GM18909 (cell line): ENCODE results near the gene SBF1.
A peak's percentile ranks its signal among the peaks of the same experiment; 100 is the strongest.
"Not testable (repeated sequence)": the region's sequence is repeated elsewhere in the genome, so short reads cannot be mapped to it uniquely, and the experiment has no call there.

Source experiments
- ATAC-seq: cut with Tn5 transposase; IDR thresholded peaks from one replicate; pipeline ENCODE4 v1.9.1; 2021; ENCODE audit warnings: mild to moderate bottlenecking; ENCODE audit not compliant: unreplicated experiment, poor library complexity

Gene SBF1, protein sequence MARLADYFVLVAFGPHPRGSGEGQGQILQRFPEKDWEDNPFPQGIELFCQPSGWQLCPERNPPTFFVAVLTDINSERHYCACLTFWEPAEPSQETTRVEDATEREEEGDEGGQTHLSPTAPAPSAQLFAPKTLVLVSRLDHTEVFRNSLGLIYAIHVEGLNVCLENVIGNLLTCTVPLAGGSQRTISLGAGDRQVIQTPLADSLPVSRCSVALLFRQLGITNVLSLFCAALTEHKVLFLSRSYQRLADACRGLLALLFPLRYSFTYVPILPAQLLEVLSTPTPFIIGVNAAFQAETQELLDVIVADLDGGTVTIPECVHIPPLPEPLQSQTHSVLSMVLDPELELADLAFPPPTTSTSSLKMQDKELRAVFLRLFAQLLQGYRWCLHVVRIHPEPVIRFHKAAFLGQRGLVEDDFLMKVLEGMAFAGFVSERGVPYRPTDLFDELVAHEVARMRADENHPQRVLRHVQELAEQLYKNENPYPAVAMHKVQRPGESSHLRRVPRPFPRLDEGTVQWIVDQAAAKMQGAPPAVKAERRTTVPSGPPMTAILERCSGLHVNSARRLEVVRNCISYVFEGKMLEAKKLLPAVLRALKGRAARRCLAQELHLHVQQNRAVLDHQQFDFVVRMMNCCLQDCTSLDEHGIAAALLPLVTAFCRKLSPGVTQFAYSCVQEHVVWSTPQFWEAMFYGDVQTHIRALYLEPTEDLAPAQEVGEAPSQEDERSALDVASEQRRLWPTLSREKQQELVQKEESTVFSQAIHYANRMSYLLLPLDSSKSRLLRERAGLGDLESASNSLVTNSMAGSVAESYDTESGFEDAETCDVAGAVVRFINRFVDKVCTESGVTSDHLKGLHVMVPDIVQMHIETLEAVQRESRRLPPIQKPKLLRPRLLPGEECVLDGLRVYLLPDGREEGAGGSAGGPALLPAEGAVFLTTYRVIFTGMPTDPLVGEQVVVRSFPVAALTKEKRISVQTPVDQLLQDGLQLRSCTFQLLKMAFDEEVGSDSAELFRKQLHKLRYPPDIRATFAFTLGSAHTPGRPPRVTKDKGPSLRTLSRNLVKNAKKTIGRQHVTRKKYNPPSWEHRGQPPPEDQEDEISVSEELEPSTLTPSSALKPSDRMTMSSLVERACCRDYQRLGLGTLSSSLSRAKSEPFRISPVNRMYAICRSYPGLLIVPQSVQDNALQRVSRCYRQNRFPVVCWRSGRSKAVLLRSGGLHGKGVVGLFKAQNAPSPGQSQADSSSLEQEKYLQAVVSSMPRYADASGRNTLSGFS (N-terminal part only)

DNA sequence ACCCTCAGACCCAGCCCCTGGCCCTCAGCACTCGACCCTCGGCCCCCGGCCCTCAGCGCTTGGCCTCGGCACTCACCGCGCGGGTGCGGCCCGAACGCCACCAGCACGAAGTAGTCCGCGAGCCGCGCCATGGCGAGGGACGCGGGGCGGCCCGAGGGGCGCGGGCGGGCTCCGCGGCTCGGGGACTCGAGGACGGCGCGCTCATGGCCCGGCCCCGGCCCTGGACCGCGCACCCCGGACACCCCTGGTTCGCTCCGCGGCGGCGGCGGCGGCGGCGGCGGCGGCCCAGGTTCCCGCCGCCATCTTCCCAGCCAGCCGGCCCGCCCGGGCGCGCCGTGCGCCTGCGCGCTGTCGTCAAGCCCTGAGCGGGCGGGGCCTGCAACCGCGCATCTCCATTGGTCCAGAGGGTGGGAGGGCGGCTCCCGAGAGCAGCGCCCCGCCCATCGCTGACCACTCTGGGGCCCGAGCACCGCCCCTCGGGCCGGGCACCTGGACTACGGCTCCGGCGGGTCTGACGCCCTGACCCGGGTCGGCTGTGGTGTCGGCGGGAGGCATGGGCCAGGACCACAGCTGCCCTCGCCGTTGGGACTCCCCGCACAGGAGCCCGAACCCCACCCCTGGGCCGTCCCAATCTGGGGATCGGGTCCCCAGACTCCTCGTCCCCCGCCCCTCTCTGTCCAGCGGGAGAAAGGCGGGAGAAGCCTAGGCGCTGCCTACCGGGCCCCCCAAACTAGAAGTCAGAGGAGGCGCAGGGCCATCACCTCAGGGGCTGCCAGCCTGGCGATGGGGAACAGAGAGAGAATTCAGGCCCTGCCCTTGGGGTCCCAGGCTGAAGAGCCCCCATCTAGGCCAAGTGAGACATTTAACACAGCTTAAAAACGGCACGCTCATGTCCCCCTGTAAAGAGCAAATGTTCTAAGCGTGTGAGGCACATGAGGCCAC, at the start of gene SBF1:
Gene SBF1 (minus strand): TSS at position 326 of the 942 bp plus-strand sequence. CDS start 195 bp downstream, at position 131.
- peak; percentile 74 for ATAC-seq

DNA sequence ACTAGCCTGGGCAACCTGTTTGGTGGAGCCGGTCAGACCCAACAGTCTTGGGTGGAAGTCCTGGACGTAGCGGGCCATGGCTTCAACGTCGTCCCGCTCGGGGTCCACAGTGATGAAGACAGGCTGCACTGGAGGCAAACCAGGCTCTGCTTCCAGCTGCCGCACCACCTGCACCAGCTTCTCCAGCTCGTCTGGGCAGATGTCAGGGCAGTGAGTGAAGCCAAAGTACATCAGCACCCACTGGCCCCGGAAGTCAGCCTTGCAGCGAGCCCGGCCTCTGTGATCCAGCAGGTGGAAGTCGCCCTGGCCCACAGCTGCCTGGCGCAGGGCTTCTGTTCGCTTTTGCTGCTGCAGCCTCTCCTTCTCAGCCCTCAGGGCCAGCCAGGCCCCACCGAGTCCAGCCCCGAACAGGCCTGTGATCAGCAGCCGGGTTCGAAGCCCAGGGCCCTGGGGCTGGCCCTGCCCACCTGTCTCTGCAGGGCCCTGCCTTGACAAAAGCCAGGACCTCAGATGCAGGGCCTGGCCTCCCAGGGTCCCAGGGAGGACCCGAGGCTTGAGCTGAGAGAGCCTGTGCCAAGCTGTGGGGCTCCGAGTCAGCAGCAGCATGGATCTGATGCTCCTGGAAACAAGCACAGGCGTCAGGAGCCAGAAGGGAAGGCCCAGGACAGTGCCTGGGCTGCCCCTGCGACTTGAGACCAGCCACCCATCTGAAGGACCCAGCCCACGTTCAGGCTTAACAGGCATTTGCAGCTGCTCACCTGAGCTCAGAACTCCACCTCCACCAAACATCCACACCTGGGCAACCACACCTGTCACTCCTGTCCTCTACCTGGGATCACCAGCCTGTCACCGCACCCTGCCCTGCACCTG, 49.2 kb upstream of the SBF1 start:
- ATAC-seq = no peak

DNA sequence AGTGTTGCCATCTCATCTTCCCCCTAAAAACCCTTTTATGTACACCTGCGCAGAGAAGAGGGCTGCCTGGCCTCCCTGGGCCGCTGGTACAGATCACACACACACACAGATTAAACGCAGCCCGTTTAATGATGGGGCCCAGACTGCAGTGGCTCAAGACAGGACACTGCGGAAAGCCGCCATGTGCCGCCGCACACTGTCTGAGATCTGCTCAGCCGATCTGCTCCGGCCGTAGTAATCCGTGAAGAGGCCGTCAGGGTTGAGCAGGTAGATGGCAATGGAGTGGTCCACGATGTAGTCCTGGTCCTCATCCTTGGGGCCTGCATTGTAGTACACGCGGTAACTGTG, 48.6 kb upstream of the SBF1 start:
- ATAC-seq = no peak

DNA sequence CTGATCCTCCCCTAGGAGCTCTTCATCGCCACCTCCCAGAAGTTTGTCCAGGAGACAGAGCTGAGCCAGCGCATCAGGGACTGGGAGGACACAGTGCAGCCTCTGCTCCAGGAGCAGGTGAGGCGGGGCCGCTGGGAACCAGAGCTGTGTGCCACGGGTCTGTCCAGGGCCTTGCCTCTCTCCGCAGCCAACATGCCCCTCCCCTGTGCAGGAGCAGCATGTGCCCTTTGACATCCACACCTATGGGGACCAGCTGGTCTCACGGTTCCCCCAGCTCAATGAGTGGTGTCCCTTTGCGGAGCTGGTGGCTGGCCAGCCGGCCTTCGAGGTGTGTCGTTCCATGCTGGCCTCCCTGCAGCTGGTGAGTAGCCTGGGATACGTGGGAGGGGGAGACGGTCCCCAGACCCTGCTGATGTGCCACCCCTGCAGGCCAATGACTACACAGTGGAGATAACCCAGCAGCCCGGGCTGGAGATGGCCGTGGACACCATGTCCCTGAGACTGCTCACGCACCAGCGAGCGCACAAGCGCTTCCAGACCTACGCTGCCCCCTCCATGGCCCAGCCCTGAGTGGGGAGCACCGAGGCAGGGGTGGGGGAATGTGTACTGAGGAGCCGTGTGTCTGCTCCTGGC, 48.1 kb upstream of the SBF1 start:
- ATAC-seq = no peak

DNA sequence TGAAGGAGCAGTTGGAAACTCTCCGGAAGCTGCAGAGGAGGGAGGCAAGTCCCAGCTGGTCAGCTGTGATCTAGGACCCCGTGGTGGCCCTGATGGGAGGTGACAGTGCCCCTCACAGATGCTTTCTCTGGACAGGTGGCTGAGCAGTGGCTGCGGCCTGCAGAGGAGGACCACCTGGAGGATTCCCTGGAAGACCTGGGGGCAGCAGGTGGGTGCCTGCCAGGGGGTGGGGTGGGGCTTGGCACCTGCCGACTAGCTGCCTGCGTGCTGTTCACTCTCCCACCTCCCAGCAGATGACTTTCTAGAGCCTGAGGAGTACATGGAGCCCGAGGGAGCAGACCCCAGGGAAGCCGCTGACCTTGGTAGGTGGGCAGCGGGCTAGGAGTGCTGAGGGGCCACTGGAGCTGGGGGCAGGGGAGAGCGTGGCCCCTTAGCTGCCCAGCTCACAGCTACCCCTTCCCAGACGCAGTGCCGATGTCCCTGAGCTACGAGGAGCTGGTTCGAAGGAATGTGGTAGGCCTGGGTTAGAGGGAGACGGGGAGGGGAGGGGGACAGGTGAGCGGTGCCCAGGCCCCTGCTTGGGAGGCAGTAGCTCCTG, 47.5 kb upstream of the SBF1 start:
- ATAC-seq = no peak

DNA sequence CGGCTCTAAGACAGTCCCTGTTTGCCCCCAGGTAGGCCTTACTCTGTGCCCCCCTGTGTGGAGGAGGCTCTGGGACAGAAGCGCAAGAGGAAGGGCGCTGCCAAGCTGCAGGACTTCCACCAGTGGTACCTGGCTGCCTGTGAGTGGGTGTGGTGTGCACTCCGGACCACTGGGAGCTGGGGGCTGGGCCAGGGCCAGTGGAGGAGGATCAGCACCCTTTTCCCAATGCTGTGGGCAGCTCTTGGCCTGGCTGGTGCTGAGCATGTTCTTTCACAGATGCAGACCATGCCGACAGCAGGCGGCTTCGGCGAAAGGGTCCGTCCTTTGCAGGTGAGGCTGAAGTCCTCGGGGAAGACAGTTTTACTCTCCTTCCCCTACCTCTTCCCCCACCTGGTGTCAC, 46.9 kb upstream of the SBF1 start:
- no peak for ATAC-seq

DNA sequence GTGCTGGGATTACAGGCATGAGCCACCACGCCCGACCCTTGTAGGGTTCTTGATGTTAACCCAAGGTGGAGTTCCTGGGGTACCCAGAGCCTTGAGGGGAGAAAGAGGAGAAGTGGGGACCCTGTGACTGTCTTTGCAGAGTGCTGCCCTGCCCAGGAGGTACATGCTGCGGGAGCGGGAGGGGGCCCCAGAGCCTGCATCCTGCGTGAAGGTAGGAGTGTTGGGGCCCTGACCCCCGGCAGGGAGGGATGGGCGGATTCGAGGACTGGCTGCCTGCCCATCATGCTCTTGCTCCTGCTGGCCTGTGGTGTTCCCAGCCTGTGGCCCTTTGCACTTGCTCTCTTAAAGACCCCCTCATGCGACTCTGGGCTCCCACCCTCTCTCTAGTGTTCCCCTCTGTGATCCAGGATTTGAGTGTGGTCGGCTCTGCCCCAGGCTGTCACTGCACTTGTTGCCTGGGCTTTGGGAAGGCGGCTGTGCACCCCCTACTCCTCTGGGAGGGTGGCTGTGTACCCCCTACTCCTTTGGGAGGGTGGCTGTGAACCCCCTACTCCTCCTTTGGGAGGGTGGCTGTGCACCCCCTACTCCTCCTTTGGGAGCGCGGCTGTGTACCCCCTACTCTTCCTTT, 46.1 kb upstream of the SBF1 start:
- no peak for ATAC-seq

DNA sequence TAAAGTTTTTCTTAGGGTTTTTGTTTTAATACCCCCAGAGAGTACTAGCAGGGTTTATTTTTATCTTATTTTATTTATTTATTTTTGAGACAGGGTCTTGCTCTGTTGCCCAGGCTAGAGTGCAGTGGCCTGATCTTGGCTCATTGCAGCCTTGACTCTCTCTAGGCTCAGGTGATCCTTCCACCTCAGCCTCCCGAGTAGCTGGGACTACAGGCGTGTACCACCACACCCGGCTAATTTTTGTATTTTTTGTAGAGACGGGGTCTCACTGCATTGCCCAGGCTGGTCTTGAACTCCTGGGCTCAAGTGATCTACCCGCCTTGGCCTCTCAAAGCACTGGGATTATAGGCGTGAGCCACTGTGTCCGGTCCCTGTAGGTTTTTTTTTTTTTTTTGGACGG, 45.3 kb upstream of the SBF1 start:
- ATAC-seq = not testable (repeated sequence)

DNA sequence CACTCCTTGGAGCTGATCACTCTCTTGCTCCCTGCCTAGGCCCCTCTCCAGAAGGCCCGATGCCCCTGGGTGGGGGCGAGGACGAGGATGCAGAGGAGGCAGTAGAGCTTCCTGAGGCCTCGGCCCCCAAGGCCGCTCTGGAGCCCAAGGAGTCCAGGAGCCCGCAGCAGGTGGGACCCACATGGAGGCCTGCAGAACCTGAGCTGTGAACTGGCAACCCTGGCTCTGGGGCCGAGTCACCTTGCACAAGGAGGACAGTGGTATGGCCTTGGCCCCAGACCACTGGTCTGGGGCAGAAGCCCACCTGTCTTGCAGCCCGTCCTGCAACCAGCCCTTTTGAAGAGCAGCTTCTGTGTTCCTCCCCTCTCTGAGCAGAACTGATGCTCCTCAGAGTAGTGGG, 44.3 kb upstream of the SBF1 start:
- ATAC-seq = no peak

DNA sequence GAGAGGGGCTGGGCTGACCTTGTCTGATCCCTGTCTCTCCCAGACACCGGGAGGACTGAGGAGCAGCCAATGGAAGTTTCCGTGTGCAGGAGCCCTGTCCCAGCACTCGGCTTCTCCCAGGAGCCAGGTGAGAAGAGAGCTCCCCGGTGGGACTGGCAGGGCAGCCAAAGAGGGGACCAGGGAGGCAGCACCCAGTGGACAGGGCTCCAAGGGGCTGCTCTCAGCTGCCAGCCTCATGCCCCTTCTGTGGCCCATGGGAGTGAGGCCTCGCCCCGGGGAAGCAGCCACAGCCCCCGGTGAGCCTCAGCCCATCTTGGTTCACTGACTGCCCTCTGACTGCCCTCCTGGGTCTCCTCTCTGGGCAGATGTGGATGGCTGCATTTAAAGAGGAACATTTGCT, 43.8 kb upstream of the SBF1 start:
- ATAC-seq = no peak

DNA sequence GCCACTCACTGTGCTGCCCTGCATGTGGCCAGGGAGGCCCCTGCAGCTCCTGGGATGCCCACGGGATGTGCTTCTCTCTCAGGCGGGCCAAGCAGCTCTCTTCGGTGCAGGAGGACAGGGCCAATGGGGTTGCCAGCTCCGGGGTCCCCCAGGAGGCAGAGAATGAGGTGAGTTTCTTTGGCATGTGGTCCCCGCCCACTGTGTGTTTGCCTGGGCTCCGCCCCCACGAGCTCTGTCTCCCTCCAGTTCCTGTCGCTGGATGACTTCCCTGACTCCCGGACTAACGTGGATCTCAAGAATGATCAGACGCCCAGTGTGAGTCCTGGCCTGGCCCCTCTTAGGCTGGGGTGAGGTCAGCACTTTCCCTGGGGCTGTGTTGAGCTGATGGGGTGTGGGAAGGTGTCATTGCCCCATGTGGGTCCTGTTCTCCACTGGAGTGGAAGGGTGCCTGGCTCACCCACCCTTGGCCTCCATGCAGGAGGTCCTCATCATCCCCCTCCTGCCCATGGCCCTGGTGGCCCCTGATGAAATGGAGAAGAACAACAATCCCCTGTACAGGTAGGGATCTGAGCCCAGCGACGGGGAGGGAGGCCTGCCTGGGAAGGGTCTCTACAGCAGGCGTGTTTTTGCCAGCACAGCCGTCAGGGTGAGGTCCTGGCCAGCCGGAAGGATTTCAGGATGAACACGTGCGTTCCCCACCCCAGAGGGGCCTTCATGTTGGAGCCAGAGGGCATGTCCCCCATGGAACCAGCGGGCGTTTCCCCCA, 42.8 kb upstream of the SBF1 start:
- no peak for ATAC-seq

DNA sequence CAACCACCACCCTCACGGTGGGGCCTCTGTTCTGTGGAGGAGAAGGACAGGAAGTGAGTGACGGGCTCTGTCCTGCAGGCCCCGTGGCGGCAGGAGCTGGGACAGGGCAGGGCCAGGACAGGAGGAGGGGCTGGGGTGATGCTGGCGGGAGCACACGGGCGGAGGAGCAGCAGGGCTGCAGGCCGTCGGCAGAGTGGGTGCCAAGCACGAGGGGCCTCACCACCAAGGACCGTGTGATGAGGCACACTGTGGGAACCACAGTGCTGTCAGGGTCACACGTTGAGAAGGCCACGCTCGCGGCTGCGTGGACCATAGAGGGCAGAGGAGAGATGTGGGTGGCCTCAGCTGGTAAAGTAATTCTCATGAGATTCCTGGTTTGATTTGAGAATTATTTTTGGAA, 42.1 kb upstream of the SBF1 start:
- ATAC-seq = no peak

DNA sequence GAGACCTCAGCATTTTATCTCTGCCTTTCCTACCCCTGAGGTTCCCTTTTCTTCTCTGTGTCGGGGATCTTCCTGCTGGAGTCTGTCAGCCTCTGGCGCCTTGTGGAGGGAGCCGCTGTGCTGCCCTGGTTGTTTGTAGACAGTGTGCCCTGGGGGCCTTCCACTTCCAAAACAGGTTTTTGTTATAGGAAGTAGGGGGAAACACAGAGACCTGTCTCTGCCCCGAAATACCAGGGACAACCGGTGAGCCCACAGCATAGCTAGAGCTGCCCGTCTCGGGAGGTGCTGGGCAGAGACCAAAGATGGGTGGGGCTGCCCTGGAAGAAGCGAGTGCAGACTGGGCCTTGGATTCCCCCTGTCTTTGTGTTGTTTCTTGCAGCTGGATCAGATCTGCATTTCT, 41.2 kb upstream of the SBF1 start:
- no peak for ATAC-seq

DNA sequence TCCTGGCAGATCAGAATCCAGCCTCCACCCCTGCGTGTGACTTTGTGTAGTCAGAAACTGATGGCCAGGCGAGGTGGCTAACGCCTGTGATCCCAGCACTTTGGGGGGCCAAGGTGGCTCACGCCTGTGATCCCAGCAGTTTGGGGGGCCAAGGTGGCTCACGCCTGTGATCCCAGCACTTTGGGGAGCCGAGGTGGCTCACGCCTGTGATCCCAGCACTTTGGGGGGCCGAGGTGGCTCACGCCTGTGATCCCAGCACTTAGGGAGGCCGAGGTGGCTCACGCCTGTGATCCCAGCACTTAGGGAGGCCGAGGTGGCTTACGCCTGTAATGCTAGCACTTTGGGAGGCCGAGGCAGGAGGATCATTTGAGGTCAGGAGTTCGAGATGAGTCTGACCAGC, 38.3 kb upstream of the SBF1 start:
- ATAC-seq = no peak

DNA sequence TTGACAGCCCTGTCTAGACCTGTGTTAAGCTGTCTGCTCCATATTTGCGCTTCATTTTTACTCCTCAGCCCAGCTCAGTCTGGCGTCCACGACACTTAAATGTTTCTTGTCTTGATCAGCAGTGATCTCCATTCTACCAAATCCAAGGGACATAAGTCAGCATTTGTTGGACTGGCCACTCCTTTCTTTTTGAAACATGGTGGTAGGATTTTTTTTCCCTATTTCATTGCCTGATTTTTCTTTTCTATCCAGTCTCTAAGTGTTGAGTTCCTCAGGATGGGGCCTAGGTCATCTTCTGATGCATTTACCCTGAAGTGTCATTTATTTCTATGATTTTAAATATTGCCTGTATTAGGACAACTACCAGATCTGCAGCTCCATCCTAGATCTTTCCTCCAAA, 34.1 kb upstream of the SBF1 start:
- ATAC-seq = no peak

DNA sequence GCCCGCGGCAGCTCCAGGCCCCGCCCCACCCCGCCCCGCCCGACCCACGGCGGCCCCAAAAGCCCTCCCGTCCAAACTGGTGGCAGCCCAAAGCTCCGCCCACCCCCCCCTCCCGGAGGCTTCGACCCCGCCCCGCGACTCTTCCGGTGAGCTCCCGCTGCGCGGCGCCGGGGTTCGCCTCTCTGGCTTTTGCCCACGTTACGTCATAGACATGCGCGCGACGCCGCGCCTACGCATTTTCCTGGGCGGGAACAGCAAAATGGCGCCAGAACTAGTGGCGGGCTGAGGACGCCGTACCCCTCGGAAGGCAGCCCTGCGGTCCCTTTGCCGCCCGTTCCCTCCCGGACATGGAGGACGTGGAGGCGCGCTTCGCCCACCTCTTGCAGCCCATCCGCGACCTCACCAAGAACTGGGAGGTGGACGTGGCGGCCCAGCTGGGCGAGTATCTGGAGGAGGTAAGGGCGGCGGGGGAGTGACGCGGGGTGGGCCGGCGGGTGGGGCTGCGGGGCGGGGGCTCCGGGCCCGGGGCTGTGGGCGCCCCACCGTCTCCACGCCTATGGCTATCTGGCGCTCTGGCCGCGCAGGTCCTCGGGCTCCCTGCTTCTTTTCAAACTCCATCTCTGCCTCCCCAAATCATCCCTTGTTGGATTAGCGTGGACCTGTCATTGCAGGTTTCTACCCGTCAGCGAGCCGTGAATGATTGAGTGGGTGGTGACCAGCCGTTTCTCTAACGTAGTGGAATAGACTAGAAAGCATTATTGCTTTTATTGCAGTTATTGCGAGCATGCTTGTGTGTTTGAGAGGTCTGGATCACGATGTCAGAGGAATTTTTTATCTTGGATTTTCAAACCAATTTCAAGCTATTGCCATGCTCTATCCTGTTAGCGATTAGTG, 33.4 kb upstream of the SBF1 start, which contains the start of gene NCAPH2:
Gene NCAPH2 (plus strand): TSS at position 234 of the 894 bp plus-strand sequence. CDS start 114 bp downstream, at position 348.
- peak; percentile 76 for ATAC-seq
